Common myeloid progenitor, CD34-positive (primary cell): Measurements from ENCODE around the gene RFC2.
A peak's percentile ranks its signal among the peaks of the same experiment; 100 is the strongest.

Experiments used
- CTCF ChIA-PET: fragments of 350-600 bp; sonication (Branson Sonifier 250); formaldehyde crosslinking; loops from one replicate; lab custom pipeline; 2021; ENCODE audit warnings: antibody characterized with exemption; lab: Charles Lee
- POLR2A ChIA-PET: fragments of 350-600 bp; sonication (Branson Sonifier 250); formaldehyde crosslinking; loops from one replicate; lab custom pipeline; 2021; ENCODE audit warnings: antibody characterized with exemption; lab: Charles Lee
- DNase-seq, 3 donors: peaks; one replicate each; pipeline versions ENCODE4 v3.0.0 to v3.0.0-alpha.2; 2013
- H3K27ac ChIP-seq, 2 experiments: 1 replicate in 1 of 2; 2 replicates in 1 of 2; pipeline ENCODE4 v1.7.0; 2013; ENCODE audit warnings: inconsistent platforms in 2 of 2, low read length in 2 of 2, mild to moderate bottlenecking in 2 of 2, low read depth in 1 of 2, moderate library complexity in 1 of 2; ENCODE audit not compliant: severe bottlenecking in 2 of 2, insufficient read depth in 1 of 2, poor library complexity in 1 of 2
- H3K27me3 ChIP-seq, 5 experiments: replicated peaks in 2 of 5; 1 replicate in 3 of 5; 2 replicates in 2 of 5; pipeline versions ENCODE4 v1.6.1 to v1.7.0; 2013; ENCODE audit warnings: low read length in 4 of 5, mild to moderate bottlenecking in 2 of 5, moderate library complexity in 2 of 5, inconsistent platforms in 1 of 5; ENCODE audit not compliant: insufficient read depth in 5 of 5, control insufficient read depth in 4 of 5
- H3K36me3 ChIP-seq, 4 experiments: 1 replicate in 2 of 4; 2 replicates in 2 of 4; pipeline versions ENCODE4 v1.6.1 to v1.7.0; 2013; ENCODE audit warnings: low read length in 3 of 4, control low read depth in 1 of 4, mild to moderate bottlenecking in 1 of 4; ENCODE audit not compliant: control insufficient read depth in 4 of 4, insufficient read depth in 4 of 4
- H3K4me1 ChIP-seq, 4 experiments: 1 replicate in 3 of 4; 2 replicates in 1 of 4; pipeline versions ENCODE4 v1.6.1 to v1.7.1; 2013; ENCODE audit warnings: low read length in 3 of 4, mild to moderate bottlenecking in 3 of 4, control low read depth in 1 of 4, inconsistent platforms in 1 of 4, moderate library complexity in 1 of 4; ENCODE audit not compliant: control insufficient read depth in 4 of 4, insufficient read depth in 4 of 4; ENCODE audit errors: control extremely low read depth in 1 of 4
- H3K4me3 ChIP-seq, 7 experiments: 1 replicate in 4 of 7; 2 replicates in 3 of 7; pipeline versions ENCODE4 v1.5.1 to v1.7.0; 2013; ENCODE audit warnings: mild to moderate bottlenecking in 7 of 7, low read length in 6 of 7, moderate library complexity in 6 of 7, inconsistent platforms in 2 of 7, low read depth in 2 of 7, control low read depth in 1 of 7; ENCODE audit not compliant: insufficient read depth in 4 of 7, control insufficient read depth in 1 of 7; ENCODE audit errors: extremely low read depth in 1 of 7
- H3K9me3 ChIP-seq, 5 experiments: 1 replicate in 4 of 5; 2 replicates in 1 of 5; pipeline versions ENCODE4 v1.6.1 to v1.7.1; 2013; ENCODE audit warnings: low read length in 4 of 5, mild to moderate bottlenecking in 2 of 5, inconsistent platforms in 1 of 5, low read depth in 1 of 5, moderate library complexity in 1 of 5; ENCODE audit not compliant: control insufficient read depth in 4 of 5, insufficient read depth in 2 of 5; ENCODE audit errors: control extremely low read depth in 1 of 5
- WGBS: methylation state at CpG from one replicate; pipeline ENCODE4 v1.1.5; 2013; ENCODE audit not compliant: insufficient coverage; 5-methylcytosine and 5-hydroxymethylcytosine counted together

RFC2 gene

DNA sequence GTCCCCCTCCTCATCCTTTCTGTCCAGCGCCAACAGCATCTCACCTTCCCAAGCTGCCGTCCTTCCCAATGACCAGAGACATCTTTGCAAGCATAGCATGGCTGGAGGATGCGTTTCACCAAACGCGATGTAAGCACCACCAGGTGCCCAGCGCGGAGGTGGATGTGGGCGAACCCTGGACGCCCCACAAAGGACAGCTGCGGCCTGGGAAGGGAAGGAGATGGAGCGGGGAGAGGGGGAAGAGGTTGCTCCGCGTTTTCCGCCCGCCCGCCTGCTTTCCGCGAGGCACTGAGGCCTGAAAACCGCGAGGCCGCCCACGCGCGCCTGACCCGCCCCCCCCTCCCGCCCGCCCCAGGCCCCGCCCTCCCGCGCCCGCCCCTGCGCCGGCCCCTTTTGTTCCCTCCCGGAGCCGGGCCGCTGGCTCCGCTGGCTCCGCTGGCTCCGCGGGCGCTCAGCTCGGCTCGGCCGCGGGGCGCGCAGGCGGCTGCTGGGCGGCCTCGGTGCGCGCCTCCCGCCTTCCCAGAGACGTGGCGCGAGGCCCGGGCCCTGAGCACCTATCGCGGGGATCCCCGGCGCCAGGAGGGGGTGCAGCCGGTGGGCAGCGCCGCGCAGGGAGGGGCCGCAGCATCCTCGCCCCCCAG lies 34.9 kb upstream of the RFC2 start, which contains the start of gene CLIP2:
TSS of gene CLIP2 (plus strand) at position 390 of the 641 bp plus-strand sequence. CDS start 28,140 bp downstream, outside the sequence.
- peaks cover 5 to 77% (median 49%) of the 10 kb centered on the region in 4 experiments for H3K4me1 ChIP-seq
- WGBS, result under 1% methylated on average over 43 of the region's 67 CpGs
- peak within 1 kb of the TSS; percentile 60 to 93 (median 81) for H3K4me3 ChIP-seq
- H3K27me3 ChIP-seq, result no peaks in the 10 kb centered on the region
- H3K27ac ChIP-seq, result peak within 1 kb of the TSS in 1 of 2 experiments; percentile 43
- POLR2A ChIA-PET, result interaction anchor here (1.0 to 1.8 kb wide), 2 partner anchors 18 to 35 kb away, joined by 3 to 19 read pairs; partner anchors contain the start of gene RFC2
- CTCF ChIA-PET, result interaction anchor here (0.6 to 5.9 kb wide), 6 partner anchors 14 to 100 kb away, joined by 3 to 70 read pairs (median 6); no protein-coding TSS in a partner anchor
- no peaks in the 10 kb centered on the region for H3K36me3 ChIP-seq
- no peaks in the 10 kb centered on the region for H3K9me3 ChIP-seq
- DNase-seq, result peak; percentile 72 to 86 (median 85)

DNA sequence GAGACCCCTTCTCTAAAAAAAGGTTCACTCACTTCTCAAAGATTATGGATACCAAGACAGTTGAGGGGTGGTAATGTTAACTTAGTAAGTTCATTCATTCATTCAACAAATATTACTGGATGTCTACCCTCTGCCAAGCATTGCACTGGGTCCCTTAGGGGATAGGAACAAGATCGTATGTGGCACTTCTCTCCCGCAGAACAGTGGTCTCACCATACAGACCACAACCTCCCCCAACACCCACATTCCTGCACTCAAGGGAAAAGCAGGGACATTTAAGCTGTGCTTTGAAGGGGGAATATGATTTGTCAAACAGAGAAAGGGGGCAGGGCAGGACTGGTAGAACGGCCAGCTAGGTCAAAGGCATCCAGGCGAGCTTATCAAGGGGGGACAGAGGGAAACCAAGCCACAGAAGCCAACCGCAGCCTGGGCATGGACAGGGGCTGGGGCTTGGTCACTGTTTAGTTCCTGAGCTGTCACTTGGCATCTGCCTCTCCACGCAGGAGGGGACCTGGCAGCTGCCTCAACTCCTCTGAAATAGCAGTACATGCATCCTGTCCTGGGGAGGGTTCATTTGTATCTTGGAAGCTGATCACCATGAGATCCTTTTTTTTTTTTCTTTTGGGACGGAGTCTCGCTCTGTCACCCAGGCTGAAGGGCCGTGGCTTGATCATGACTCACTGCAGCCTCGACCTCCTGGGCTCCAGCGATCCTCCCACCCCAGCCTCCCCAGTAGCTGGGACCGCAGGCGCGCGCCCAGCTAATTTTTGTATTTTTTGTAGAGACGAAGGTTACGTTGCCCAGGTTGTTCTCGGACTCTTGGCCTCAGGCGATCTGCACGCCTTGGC lies 34.1 kb upstream of the RFC2 start:
- WGBS, result 5% methylated on average over 11 of the region's 20 CpGs
- peak; percentile 82 to 94 (median 91) for DNase-seq
- POLR2A ChIA-PET, result interaction anchor here (0.8 to 1.8 kb wide), 4 partner anchors 13 to 82 kb away, joined by 3 to 19 read pairs (median 3); partner anchors contain the start of gene RFC2
- H3K27ac ChIP-seq, result no peak overlapping the region
- CTCF ChIA-PET, result interaction anchor here (0.6 to 5.9 kb wide), 10 partner anchors 8 to 87 kb away, joined by 3 to 70 read pairs (median 4); no protein-coding TSS in a partner anchor
- no peaks in the 10 kb centered on the region for H3K36me3 ChIP-seq
- no peaks in the 10 kb centered on the region for H3K27me3 ChIP-seq
- peaks cover 5 to 74% (median 46%) of the 10 kb centered on the region in 4 experiments for H3K4me1 ChIP-seq
- H3K9me3 ChIP-seq, result no peaks in the 10 kb centered on the region
- H3K4me3 ChIP-seq, result peak overlapping the region in 5 of 7 experiments; percentile 46 to 81 (median 66)

DNA sequence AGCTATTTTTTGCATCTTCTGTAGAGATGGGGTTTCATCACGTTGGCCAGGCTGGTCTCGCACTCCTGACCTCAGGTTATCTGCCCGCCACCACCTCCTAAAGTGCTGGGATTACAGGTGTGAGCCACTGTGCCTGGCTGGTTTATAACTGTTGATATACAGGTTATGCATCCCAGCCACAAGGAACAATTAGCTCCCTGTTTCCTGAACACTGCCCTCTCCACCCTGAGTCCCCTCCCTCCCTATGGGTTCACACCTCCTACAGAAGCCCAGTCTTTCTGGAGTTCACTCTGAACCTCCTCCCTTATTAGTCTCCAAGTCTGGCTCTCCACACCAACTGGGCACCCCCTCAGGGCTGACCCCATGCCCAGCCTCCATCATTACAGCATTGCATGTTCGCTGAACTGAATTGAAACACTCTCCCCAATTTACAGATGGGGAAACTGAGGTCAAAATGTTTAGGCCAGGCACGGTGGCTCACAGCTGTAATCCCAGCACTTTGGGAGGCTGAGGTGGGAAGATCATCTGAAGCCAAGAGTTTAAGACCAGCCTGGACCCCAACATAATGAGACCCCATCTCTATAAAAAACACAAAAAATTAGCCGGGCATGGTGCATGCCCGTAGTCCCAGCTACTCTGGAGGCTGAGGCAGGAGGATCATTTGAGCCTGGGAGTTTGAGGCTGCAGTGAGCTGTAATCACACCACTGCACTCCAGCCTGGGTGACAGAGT lies 33.3 kb upstream of the RFC2 start:
- no peak for DNase-seq
- POLR2A ChIA-PET, result interaction anchor here (0.8 to 1.8 kb wide), 3 partner anchors 12 to 81 kb away, joined by 3 to 19 read pairs (median 3); no protein-coding TSS in a partner anchor
- Histone ChIP-seq H3K4me1 (peaks cover 5 to 67% (median 41%) of the 10 kb centered on the region in 4 experiments), H3K27me3 (no peaks in the 10 kb centered on the region), H3K4me3 (peak overlapping the region in 3 of 7 experiments; percentile 66 to 81 (median 79)), H3K36me3 (no peaks in the 10 kb centered on the region), H3K9me3 (no peaks in the 10 kb centered on the region), H3K27ac (no peak overlapping the region)
- WGBS, result 88% methylated on average over 5 of the region's 7 CpGs
- CTCF ChIA-PET, result interaction anchor here (0.8 to 5.9 kb wide), 9 partner anchors 8 to 88 kb away, joined by 3 to 70 read pairs (median 4); no protein-coding TSS in a partner anchor

DNA sequence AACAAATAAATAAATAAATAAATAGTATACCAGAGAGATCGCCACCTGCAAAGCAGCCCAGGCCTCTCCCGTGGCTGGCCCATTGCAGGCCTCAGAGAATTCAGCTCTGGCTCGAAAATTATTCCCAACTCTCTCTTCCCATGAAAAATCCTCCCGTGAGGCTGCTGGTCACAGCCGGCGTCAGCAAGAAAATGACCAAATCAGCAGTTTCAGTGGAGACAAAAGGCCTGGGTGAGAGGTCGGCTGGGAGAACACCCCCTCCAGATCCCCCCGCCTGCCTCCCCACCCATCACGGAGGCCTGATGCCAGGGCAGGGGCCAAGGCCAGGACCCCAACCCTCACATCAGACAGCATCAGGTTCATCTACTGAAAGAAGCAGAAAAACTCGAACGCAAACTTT lies 31.9 kb upstream of the RFC2 start:
- Histone ChIP-seq H3K9me3 (no peaks in the 10 kb centered on the region), H3K36me3 (no peaks in the 10 kb centered on the region), H3K27ac (no peak overlapping the region), H3K4me3 (no peak overlapping the region), H3K27me3 (no peaks in the 10 kb centered on the region), H3K4me1 (peaks cover 3 to 54% (median 38%) of the 10 kb centered on the region in 4 experiments)
- DNase-seq, result no peak
- WGBS, result 100% methylated on average over 7 of the region's 11 CpGs
- CTCF ChIA-PET, result interaction anchor here (1.2 to 5.9 kb wide), 3 partner anchors 13 to 80 kb away, joined by 3 to 70 read pairs (median 4); no protein-coding TSS in a partner anchor
- POLR2A ChIA-PET, result no interaction called here

DNA sequence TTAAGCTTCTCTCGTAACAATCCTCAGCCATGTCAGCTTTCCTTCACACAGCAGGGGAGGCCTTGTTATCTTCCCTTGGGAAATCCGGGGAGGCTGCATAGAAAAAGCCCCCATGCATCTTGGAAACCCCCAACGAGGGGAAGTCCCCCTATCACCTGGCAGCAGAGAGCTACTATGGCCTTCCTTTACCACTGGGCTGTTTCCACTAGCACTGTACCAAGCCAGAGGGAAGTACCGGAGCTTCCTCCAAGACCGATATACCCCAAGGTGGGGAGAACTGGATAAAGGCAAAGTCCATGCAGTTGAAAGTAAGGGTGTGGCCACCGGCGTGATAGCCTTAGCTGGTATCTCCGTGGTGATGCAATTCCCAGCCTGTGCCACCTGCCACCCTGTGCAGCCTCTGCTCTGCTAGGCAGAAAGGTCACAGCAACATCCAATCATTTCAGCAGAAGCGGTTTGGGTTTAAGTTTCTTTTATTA lies 30.6 kb upstream of the RFC2 start:
- 19% methylated on average over 8 of the region's 9 CpGs for WGBS

DNA sequence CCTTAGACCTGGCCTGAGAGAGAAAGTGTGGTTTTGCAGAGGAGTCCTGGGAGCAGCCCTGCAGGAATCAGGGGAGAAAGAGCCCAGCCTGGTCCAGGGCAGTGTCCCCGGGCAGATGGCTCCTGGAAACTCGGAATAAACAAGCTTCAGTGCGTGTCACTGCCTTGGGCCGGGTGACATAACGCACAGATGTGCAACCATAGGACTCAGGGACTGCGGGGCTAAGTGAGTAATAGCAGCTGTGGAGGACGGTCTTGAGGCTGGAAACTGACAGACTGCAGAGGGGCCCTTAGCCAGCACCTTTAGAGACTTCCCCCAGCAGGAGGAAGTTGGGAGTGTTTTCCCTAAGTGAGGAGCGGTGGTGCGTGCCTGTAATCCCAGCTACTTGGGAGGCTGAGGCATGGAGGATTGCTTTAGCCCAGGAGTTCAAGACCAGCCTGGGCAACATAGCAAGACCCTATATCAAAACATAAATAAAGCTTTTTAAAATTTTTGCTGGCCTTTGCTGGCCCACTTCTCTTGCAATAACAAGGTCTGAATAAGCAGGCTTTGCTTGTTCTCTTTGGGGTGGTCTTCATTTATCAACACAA lies 29.8 kb upstream of the RFC2 start:
- DNase-seq, result no peak
- Histone ChIP-seq H3K27ac (no peak overlapping the region), H3K9me3 (no peaks in the 10 kb centered on the region), H3K4me1 (peaks cover 0 to 49% (median 36%) of the 10 kb centered on the region in 4 experiments), H3K27me3 (no peaks in the 10 kb centered on the region), H3K36me3 (no peaks in the 10 kb centered on the region), H3K4me3 (no peak overlapping the region)
- POLR2A ChIA-PET, result interaction anchor here (0.8 to 1.5 kb wide), 3 partner anchors 12 to 30 kb away, joined by 3 to 6 read pairs (median 4); partner anchors contain the start of gene RFC2
- CTCF ChIA-PET, result interaction anchor here (1.0 to 5.9 kb wide), 3 partner anchors 10 to 78 kb away, joined by 3 to 70 read pairs (median 4); no protein-coding TSS in a partner anchor
- WGBS, result 94% methylated on average over 4 of the region's 9 CpGs

More for the DNA sequence above, 30.6 kb upstream of the RFC2 start:
- H3K27me3 ChIP-seq, result no peaks in the 10 kb centered on the region
- H3K27ac ChIP-seq, result no peak overlapping the region
- H3K4me1 ChIP-seq, result peaks cover 0 to 45% (median 31%) of the 10 kb centered on the region in 4 experiments
- H3K4me3 ChIP-seq, result no peak overlapping the region
- CTCF ChIA-PET, result interaction anchor here (1.0 to 5.9 kb wide), 3 partner anchors 11 to 78 kb away, joined by 3 to 70 read pairs (median 4); no protein-coding TSS in a partner anchor
- peak in 2 of 3 donors; percentile 61 to 73 for DNase-seq
- POLR2A ChIA-PET, result interaction anchor here (0.8 to 1.5 kb wide), 3 partner anchors 12 to 31 kb away, joined by 3 to 6 read pairs (median 4); partner anchors contain the start of gene RFC2
- no peaks in the 10 kb centered on the region for H3K9me3 ChIP-seq
- H3K36me3 ChIP-seq, result no peaks in the 10 kb centered on the region
